Heart left ventricle (tissue), 16 donors: ENCODE measurements around the gene LARP4B. TPM values are rescaled to one million over a fixed set of nuclear protein-coding genes. Genes with fewer than 3 reads are reported as not detected.

Experiments
- ATAC-seq, 4 donors: fragments of 200-7000 bp; cut with Tn5 transposase; one replicate each; pipeline ENCODE4 v1.9.1; 2020 to 2022; ENCODE audit warnings: moderate library complexity in 4 of 4, mild to moderate bottlenecking in 3 of 4, moderate number of reproducible peaks in 1 of 4
- DNase-seq, 5 donors: peaks; one replicate each; pipeline ENCODE4 v3.0.0-alpha.2; 2020
- H3K27ac ChIP-seq, 12 donors: fragments of 200-600 bp; sonication (generic) in 4 of 12; one replicate each; pipeline versions ENCODE4 v1.5.0 to v1.8.0; 2016 to 2022; ENCODE audit warnings: mild to moderate bottlenecking in 2 of 12
- H3K27me3 ChIP-seq, 9 donors: fragments of 200-600 bp; sonication (generic) in 2 of 9; one replicate each; pipeline versions ENCODE4 v1.5.1 to v1.8.0; 2016 to 2022; ENCODE audit warnings: mild to moderate bottlenecking in 3 of 9
- H3K36me3 ChIP-seq, 9 donors: fragments of 200-600 bp; sonication (generic) in 2 of 9; one replicate each; pipeline versions ENCODE4 v1.5.0 to v1.8.0; 2018 to 2022; ENCODE audit warnings: mild to moderate bottlenecking in 2 of 9
- H3K4me1 ChIP-seq, 12 donors: fragments of 200-600 bp; sonication (generic) in 4 of 12; one replicate each; pipeline versions ENCODE4 v1.5.0 to v1.8.0; 2016 to 2022; ENCODE audit warnings: mild to moderate bottlenecking in 3 of 12
- H3K4me3 ChIP-seq, 12 donors: fragments of 200-600 bp; sonication (generic) in 4 of 12; one replicate each; pipeline versions ENCODE4 v1.5.0 to v1.8.0; 2017 to 2022; ENCODE audit warnings: mild to moderate bottlenecking in 9 of 12, moderate library complexity in 4 of 12
- H3K9me3 ChIP-seq, 12 donors: fragments of 200-600 bp; sonication (generic) in 4 of 12; one replicate each; pipeline versions ENCODE4 v1.5.0 to v1.8.0; 2016 to 2022; ENCODE audit warnings: mild to moderate bottlenecking in 1 of 12
- CTCF ChIP-seq, 12 donors: fragments of 200-600 bp; sonication (generic) in 4 of 12; IDR thresholded peaks; one replicate each; pipeline versions ENCODE4 v1.5.0 to v1.8.0; 2018 to 2022; ENCODE audit warnings: antibody characterized with exemption in 12 of 12, mild to moderate bottlenecking in 5 of 12
- POLR2A ChIP-seq, 2 donors: fragments of 450-650 bp; IDR thresholded peaks; one replicate each; pipeline ENCODE4 v1.6.1; 2017; ENCODE audit warnings: antibody characterized with exemption in 2 of 2, mild to moderate bottlenecking in 2 of 2, moderate library complexity in 2 of 2
- WGBS, 4 donors: extraction: QIAGEN DNeasy Blood & Tissue Kit in 2 of 4; methylation state at CpG; one replicate each; pipeline versions ENCODE4 v1.1.5 to v1.1.7; 2013 to 2018; 5-methylcytosine and 5-hydroxymethylcytosine counted together
- intact Hi-C, 10 donors: fragments of 100-400 bp; cut with DNase I; formaldehyde crosslinking; loops; one replicate each; pipeline versions ENCODE4 v1.11.1 to v1.14.2; 2022
- polyA plus RNA-seq, 2 donors: library from polyadenylated mRNA; stranded (reverse); fragments of 200-250 nt; gene quantifications; one replicate each; pipeline ENCODE4 v1.2.3, GENCODE V29; 2013
- total RNA-seq, 9 donors: library from RNA; depleted of rRNA in 2 of 9; stranded (reverse); fragments of >200 nt in 2 of 9; fragmentation: NEBNext Ultra II Directional in 3 of 9; extraction: Animal tissue kit (Norgen Biotek cat#: 25700) in 3 of 9; gene quantifications; one replicate each; pipeline versions ENCODE4 v1.1.0 to v1.2.4, GENCODE V29; 2016 to 2023
- donor health status: ischemic (EF 13 %, LVEDD 7.1; RV severe dilation, severe dysfunction).
- donor health status: healthy with polysubstance abuse.
- donor health status: DM: no; HTN: yes; CAD: no.
- donor health status: DM: no; HTN: no; CAD: no.
- donor health status: ischemic (EF 25% LVEDD 6.9; RV normal size, moderate dysfunction).
- donor health status: ischemic (EF 25% LVEDD 5.7; RV mildly dilated, moderate dysfunction).
- donor health status: healthy.
- donor health status: DM: yes; HTN: yes; CAD: no.
- donor health status: ischemic (EF 35%, LVEDD 5.7; RV mildly dilated, moderate dysfunction).
- donor health status: nonischemic (EF 11% LVEDD 7.7; RV severe dilation, severe dysfunction).
- donor health status: DM: yes; HTN: yes; CAD: no.
- donor health status: PGD.
- donor health status: ischemic (EF 29% LVEDD 5.4; RV normal size, mild dysfunction).
- donor health status: nonischemic (EF 23%, LVEDD 6.1; RV moderate dilation, normal function).

LARP4B gene
- total and polyA plus RNA-seq, 11 donors = 20.1 to 81.1 (median 63.0) TPM

GRCh38 chr10:953836-954235 lies 22.3 kb upstream of the LARP4B start:
- DNase-seq (no peak), ATAC-seq (no peak)
- H3K27ac ChIP-seq = no peak overlapping the region
- 85 to 93% (median 91%) methylated on average over 10 to 11 of the region's 11 CpGs for WGBS, 4 donors
- H3K4me1 ChIP-seq = no peaks in the 10 kb centered on the region
- no peaks in the 10 kb centered on the region for H3K9me3 ChIP-seq
- no peak for TF ChIP-seq POLR2A (IDR thresholded peaks at IDR 0.05)
- no peak for TF ChIP-seq CTCF (IDR thresholded peaks at IDR 0.05)
- no peaks in the 10 kb centered on the region for H3K36me3 ChIP-seq
- peaks cover 0 to 2% (median 0%) of the 10 kb centered on the region in 9 donors for H3K27me3 ChIP-seq
- H3K4me3 ChIP-seq = no peak overlapping the region
- intact Hi-C loops = no loop called here

GRCh38 chr10:949446-949845 lies 17.9 kb upstream of the LARP4B start:
- H3K36me3 ChIP-seq = no peaks in the 10 kb centered on the region
- H3K4me1 ChIP-seq = peaks cover 0 to 7% (median 0%) of the 10 kb centered on the region in 12 donors
- TF ChIP-seq CTCF (IDR thresholded peaks at IDR 0.05) (no peak), POLR2A (IDR thresholded peaks at IDR 0.05) (no peak)
- WGBS, 4 donors = 80 to 86% (median 82%) methylated on average over 9 of the region's 9 CpGs
- no peak overlapping the region for H3K4me3 ChIP-seq
- H3K27ac ChIP-seq = no peak overlapping the region
- intact Hi-C loops = no loop called here
- DNase-seq (no peak), ATAC-seq (no peak)
- peaks cover 0 to 2% (median 0%) of the 10 kb centered on the region in 9 donors for H3K27me3 ChIP-seq
- no peaks in the 10 kb centered on the region for H3K9me3 ChIP-seq

DNA sequence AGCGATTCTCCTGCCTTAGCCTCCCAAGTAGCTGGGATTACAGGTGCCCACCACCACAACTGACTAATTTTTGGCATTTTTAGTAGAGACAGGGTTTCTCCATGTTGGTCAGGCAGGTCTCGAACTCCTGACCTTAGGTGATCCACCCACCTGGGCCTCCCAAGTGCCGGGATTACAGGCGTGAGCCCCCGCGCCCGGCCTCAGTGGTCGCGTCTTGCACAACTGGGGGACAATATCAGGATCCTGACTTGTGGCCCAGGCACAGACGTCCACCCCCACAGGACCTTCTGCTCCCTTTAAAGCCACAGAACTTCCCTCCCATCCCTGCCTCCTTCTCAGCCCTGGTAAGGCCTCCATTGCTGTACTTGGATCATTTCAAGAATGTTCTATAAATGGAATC lies 16.8 kb upstream of the LARP4B start:
- WGBS, 4 donors = 93 to 95% (median 94%) methylated on average over 10 of the region's 10 CpGs
- ATAC-seq (no peak), DNase-seq (no peak)
- Histone ChIP-seq H3K9me3 (no peaks in the 10 kb centered on the region), H3K4me1 (peaks cover 0 to 14% (median 0%) of the 10 kb centered on the region in 12 donors), H3K27ac (no peak overlapping the region), H3K4me3 (no peak overlapping the region), H3K27me3 (peaks cover 0 to 2% (median 0%) of the 10 kb centered on the region in 9 donors), H3K36me3 (no peaks in the 10 kb centered on the region)
- intact Hi-C loops = no loop called here
- no peak for TF ChIP-seq POLR2A (IDR thresholded peaks at IDR 0.05)

GRCh38 chr10:947881-948280 lies 16.4 kb upstream of the LARP4B start:
- Histone ChIP-seq H3K4me1 (peaks cover 0 to 14% (median 0%) of the 10 kb centered on the region in 12 donors), H3K27ac (no peak overlapping the region), H3K4me3 (no peak overlapping the region), H3K27me3 (peaks cover 0 to 2% (median 0%) of the 10 kb centered on the region in 9 donors), H3K36me3 (no peaks in the 10 kb centered on the region), H3K9me3 (no peaks in the 10 kb centered on the region)
- DNase-seq (no peak), ATAC-seq (no peak)
- intact Hi-C loops = no loop called here
- 92 to 96% (median 95%) methylated on average over 10 of the region's 10 CpGs for WGBS, 4 donors
- TF ChIP-seq POLR2A (IDR thresholded peaks at IDR 0.05) (no peak), CTCF (IDR thresholded peaks at IDR 0.05) (no peak)

DNA sequence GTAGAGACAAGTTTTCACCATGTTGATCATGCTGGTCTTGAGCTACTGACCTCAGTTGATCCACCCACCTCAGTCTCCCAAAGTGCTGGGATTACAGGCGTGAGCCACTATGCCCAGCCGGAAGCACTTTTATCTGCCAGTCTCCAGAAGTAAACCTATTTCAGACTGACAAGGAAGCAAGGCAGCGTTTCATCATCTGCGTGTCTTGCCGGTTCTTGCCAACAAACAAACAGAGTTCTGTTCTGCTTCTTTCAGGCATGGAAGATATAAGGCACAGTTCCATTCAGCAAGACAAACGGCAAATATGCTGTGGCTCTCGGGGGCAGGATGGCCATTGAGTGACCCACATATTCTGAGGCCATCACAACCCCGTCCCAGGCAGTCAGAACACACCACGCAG lies 15.5 kb upstream of the LARP4B start:
- intact Hi-C loops = no loop called here
- 88 to 93% (median 90%) methylated on average over 9 of the region's 9 CpGs for WGBS, 4 donors

More for the DNA sequence above, 15.5 kb upstream of the LARP4B start:
- H3K4me1 ChIP-seq = peaks cover 0 to 14% (median 0%) of the 10 kb centered on the region in 12 donors
- DNase-seq (no peak), ATAC-seq (no peak)
- no peak overlapping the region for H3K27ac ChIP-seq
- H3K9me3 ChIP-seq = no peaks in the 10 kb centered on the region
- no peak for TF ChIP-seq CTCF (IDR thresholded peaks at IDR 0.05)
- no peak for TF ChIP-seq POLR2A (IDR thresholded peaks at IDR 0.05)
- no peak overlapping the region for H3K4me3 ChIP-seq
- peaks cover 0 to 2% (median 0%) of the 10 kb centered on the region in 9 donors for H3K27me3 ChIP-seq
- H3K36me3 ChIP-seq = no peaks in the 10 kb centered on the region
